Dedifferentiated amniotic fluid mesenchymal stem cell (primary cell): Measurements from ENCODE around the gene EYS.
"Not testable (repeated sequence)": the region's sequence is repeated elsewhere in the genome, so short reads cannot be mapped to it uniquely, and the experiment has no call there.

Source experiments
- DNase-seq: peaks from one replicate; pipeline ENCODE4 v3.0.0-alpha.2; 2016; ENCODE audit errors: extremely low spot score

EYS gene

DNA sequence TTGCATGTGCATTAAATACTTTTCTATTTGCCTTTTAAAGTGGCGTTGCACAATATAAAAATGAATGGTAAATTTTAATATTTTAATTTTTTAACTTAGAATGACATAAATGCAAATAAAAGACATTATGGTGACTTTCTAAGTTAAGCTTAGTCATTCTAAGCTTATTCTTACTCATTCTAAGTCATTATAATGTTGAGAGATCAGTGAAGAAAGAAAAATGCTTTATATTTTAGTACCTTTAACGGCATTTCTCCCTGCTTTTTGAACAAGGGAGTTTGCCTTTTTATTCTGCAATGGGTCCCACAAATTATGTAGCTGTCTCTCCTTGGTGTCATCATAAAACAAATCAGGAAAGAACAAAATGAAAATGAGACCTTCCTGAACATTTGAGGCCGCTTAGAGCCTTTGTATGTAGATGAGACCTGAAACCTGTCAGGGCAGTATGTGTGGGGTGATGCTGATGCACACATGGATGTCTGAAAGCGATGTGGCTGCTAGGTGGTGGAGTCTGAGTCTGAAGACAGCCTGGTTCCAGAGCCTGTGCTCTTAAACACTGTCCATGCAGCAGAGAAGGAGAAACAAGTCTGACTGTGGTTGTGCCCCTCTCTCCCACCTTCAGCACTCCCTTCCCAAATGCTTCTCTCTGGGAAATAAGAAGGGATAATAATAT is 1913.4 kb downstream of the EYS start:
- DNase-seq, result no peak

DNA sequence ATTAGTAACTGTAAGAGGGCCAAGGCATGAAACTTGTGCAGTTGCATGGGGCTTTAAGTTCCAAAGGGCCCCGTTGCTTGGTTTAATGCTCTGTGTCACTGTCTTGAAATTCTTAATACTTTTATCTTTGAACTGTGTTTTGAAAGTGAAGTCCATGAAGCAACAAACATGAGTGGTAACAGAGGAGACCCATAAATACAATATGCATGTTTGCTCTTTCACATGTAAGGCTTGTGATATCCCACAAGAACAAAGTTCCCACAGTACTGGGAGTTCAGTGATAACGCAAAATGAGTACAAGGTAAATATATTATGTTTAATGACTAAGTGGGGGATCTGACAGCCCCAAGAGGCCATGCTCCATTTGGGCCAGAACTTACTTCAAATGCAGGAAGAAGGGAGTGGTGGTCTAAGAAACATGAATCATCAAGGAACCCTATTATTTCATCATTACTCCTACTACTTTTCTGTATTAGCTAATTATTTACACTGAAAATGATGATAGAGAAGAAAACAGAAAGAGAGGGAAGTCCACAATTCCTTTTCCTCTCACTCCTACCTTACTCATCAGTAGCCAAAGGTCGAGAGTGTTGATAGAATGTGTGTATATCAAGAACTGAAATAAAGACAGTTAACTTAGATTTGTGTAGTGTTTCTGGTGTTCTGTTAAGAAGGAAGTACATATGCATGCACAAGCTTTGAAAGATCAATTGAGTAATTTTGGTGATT is 1914.1 kb downstream of the EYS start:
- DNase-seq, result no peak

DNA sequence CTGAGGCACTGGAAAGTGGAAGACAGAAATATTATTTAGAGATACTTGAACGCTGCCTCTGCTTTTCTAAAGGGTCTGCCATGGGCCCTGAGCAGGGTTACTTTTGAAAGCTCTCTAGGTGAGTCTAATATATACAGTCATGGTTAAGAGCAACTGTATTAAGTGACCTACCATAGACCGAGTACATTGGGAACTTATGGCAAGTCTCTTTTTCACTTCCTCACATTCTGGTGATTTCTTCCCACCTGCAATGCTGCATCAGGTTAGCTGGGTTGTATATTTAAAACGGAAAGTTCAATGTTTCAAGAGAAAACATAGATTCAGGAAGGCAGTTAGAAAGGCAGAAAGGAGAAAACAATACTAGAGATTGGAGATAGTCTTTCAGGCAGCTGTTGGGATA is 1916.7 kb downstream of the EYS start:
- DNase-seq, result no peak

DNA sequence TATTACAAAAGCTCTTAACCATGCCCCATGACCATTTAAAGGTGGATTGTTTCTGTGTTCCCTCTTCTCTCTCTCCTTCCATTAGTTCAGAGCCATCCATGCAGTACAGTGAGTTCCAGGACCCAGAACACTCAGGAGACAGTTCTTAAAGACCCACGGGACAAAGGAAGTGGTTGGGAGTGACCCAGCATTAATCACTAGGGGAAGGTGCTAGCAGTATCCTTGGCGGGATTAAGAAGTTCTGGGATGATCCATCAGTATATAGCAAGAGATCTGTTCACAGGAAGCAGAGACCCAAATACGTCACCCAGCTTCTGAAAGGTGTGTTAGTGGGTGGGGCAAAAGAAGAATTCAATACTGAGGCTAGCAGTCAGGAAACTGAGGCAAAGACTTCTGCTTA is 1917.3 kb downstream of the EYS start:
- no peak for DNase-seq

DNA sequence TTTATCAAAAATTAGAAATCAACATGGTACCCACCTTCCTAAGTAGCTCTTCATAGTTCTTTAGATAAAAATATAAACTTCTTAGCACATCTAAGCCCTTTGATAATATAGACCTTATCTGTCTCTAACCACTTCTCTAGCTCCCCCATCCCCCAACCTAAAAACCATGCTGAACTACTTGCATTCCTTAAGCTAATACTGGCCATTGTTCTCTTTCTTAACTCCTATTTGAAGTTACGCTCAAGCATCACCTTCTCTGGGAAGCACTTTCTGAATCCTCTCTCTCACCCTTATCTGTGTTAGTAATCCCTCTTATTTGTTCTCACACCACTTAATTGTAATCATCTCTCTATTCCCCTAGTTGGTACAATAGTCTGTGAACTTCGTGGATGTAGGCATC is 1918.5 kb downstream of the EYS start:
- no peak for DNase-seq

DNA sequence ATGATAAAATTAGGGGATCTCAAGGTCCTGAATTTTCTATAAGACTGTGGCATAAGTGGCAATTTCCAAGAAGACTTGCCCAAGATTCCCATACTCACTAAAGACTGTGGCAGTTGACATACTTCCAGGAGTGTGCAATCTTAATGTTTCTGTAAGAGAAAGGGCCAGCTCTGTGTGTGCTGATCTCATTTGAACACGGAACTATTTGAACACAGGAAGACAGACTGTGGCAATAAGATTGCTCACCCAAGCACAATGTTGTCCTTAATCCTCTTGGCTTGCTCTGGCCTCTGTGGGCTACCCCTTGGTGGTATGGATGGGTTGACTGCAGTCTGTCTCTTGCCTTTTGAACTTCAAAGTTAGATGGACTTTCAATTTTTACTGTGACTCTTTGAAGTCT is 1920.0 kb downstream of the EYS start:
- DNase-seq, result no peak

DNA sequence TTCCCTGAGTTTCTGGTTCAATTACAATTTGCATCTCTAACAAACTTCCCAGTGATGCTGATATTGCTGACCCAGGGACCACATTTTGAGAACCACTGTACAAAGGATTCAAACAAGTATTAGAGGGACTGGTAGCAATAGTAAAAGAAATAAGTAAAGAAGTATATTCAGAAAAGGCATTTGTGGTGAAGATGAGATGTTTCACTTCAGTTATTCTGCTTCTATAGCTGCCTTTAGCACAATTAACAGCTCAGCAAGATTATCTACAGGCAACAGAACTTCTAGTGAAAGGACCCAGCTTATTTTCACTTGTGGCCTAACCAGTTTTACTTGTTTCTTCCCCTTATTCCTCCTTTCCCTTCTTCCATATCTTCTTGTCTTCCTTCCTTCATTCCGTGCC is 1922.0 kb downstream of the EYS start:
- DNase-seq, result no peak

DNA sequence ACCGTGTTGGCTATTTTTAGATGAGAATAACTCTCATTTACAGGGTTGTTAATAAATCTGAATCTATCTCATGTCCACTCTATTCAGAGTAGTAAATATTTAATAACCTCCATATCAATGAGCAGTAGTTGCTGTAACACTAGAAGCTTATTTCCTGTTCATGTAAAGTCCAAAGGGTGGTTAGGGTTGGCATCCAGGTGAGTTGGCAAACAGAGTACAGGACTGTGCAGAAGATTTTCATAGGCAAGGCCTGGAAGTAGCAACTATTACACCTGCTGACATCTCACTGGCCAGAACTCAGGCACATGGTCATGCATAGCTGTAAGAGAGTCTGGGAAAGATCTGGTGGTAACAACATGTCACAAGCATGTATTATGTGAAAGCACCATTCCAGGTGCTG is 1923.9 kb downstream of the EYS start:
- DNase-seq, result no peak

DNA sequence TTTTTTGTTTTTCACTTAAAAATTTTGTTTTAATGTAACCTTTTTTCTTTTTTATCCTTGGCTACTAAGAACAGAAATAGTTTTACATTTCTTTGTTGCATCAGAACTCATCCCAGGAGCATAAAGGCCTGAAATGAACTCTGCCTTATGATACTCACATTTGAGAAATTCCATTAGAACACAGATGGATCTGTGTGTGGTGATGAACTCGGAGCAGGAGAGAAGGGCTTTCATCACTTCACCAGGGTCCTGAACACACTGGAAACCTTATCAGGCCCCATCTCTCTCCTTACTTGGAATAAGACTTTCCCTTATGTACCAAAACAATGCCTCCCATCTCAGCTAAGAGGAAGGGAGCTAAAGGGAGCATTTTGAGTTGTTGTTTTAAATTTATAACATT is 1932.1 kb downstream of the EYS start:
- no peak for DNase-seq

DNA sequence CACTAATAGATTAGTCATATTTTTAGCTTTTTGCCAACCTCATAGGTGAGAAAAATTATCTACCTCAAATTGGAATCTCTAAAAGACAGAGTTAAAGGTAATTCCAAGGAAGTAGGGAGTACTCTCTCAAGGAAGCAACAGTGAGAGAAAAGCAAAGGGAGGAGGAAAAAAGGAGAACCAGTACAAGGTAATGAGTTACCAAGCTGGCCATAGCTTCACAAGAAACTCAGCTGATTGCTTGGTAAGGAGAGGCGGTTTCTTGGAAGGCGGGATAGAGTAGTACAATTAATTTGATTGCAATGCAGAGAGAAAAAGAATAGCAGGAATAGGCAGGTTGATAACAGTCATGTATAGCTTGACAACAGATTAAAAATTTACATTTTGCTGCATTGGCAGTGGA is 1933.8 kb downstream of the EYS start:
- DNase-seq, result no peak

DNA sequence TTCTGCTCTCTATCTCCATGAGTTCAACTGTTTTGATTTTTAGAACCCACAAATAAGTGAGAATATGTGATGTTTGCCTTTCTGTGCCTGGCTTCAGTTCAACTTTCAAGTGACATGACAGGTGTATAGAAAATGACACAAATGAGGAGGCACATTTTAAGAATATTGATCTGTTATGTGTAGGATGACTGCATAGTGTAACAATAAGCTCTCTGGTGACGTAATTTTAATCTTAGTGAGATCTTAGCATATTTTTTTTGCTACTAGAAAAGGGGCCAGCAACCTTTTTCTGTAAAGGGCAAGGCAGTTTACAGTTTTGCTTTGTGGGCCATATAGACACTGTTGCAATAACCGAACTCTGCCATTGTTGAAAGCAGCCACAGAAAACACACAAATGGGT is 1941.2 kb downstream of the EYS start:
- no peak for DNase-seq

DNA sequence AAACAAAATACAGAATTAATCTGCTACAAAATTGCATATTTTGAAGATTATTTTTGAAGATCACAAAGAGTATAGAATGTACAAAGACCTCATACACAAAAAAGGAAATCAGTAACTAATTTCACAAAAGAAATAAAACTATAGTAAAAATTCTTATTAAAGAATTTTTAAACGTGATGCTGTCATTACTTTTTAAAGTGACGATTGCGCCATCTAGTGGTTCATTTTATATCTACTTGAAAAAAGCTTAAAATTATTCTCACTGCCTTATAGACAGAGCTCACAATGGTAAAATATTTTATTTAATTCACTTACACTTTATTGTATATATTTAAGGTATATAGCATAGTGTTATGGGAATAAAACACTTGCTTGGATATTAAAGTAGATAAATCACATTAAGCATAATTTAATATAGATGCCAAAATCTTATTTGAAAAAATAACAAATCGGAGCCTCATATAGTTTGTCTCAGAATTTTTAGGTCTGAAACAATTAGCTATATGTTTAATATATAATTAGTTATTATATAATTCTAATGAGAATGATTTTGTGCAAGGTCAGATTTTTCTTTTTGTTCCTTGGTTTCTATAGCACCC is 1942.6 kb downstream of the EYS start:
- DNase-seq, result peak; percentile 77

DNA sequence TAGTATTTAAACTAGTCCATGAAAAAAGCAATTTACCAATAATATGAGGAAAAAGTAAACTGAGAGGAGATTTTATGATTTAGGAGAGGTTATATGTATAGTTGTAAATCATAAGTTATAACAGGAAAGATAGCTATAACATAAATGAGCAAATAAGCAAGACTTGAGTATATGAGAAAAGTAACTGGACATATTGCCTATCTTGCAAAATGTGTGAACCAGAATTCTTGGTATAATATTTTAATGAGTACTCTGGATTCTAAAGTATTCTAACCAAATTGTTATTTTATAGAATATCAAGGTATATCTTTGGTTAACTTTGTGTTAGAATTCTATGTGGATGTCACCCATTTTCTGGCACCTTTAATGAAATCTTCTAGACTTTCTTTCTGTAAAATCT is 1946.8 kb downstream of the EYS start:
- no peak for DNase-seq

DNA sequence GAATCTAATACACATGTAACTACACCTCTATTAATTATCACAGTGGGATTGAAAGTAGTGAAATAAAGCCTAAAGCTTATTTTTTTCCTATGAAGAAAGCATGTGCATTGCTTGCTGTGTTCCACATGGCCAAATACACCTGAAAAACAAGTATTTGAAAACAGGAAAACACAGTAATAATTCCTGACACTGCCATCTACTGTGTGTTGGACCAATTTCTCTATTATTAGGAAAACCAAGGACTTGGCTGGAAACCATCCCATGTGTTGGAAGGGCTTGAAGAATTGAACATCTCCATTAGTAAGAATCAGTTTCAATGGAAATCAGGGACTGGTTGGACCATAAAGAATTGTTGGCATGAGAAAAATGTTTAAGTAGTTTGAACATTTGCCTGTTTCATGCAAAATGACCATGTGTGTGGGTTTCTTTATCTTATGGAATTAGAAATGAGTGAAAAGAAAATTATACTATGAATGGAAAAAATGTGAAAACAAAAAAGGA is 1947.4 kb downstream of the EYS start:
- DNase-seq, result no peak

DNA sequence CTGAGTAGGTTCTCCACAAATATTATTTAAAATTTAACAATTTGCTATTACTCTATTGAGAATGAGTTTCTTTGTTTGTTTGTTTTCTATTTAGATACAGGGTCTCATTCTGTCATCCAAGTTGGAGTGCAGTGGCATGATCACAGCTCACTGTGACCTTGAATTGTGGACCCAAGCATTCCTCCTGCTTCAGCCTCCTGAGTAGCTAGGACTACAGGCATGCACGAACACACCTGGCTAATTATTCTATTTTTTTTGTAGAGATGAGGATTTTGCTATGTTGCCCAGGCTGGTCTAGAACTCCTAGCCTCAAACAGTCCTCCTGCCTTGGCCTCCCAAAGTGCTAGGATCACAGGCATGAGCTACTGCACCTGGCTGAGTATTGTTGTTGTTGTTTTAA is 1949.2 kb downstream of the EYS start:
- DNase-seq, result no peak

DNA sequence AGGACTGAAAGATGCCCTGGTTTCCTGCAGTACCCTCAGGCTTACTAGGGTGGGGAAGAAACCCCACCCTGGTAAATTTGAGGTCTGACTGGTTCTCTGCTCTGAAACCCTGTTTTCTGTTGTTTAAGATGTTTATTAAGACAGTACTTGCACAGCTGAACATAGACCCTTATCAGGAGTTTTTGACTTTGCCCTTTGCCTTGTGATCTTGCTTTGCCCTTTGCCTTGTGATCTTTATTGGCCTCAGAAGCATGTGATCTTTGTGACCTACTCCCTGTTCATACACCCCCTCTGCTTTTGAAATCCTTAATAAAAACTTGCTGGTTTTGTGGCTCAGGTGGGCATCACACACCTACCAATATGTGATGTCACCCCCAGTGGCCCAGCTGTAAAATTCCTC is 1949.8 kb downstream of the EYS start:
- not testable (repeated sequence) for DNase-seq

DNA sequence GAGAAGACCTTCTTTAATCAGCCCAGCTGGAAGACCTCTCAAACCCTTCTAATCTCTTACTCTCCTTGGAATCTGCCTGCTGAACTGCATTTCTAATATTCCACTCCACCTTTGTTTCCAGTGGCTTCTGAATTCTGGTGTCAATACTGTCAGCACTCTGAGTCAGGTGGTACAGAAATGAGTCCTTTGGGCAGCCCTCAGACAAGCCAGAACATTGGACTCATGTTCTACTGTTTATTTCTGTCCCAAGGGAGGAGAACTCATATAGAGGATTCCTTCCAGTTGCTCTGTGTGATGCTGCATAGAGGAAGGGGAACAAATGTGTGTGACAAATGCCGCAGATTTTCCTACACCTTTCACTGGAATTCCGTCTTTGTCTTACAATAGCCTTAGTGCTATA is 1956.6 kb downstream of the EYS start:
- no peak for DNase-seq

DNA sequence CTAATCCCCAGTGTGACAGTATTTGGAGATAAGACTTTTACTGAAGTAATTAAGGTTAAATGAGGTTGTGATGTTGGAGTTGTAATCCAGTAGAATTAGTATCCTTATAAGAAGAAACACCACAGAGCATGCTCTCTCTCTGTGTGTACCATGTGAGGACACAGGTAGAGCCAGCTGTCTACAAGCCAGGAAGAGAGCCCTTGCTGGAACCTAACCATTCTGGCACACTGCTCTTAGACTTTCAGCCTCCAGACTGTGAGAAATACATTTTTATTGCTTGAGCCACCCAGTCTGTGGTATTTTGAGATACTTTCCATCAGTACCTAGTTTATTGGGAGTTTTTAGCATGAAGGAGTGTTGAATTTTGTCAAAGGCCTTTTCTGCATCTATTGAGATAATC is 1961.2 kb downstream of the EYS start:
- DNase-seq, result no peak

DNA sequence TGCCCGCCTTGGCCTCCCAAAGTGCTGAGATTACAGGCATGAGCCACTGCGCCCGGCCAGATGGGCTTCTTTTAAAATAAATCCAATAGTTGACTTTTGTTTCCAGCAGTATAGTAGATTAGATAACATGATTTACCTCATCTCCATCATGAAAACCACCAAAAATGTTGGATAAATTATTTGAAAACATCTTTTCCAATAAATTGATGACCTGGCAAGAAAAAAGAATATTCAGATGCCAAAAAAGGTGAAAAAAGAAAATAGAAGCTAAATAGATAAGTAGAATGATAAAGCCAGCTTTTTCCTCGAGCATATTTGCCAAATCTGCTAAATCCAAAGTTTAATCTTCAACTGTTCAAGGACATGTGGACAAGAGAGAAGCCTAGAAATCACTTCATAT is 1962.2 kb downstream of the EYS start:
- DNase-seq, result no peak

DNA sequence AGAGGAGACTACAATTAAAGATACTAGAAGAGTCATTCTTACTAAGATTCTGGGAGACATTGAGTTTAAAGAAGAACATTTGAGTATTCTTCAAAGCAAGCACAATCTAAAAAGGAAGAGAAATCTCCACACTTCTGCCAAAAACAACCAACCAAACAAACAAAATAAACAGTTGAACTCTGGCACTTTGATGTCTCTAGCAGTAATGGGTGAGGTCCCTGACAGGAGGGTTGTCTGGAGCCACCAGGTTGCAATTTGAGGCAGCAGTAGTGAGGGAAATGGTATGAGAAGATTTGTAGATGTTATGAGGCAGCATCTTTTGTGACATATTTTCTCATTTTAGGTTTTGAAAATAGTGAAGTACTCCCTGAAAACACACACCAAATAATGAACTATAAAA is 1963.3 kb downstream of the EYS start:
- DNase-seq, result no peak

DNA sequence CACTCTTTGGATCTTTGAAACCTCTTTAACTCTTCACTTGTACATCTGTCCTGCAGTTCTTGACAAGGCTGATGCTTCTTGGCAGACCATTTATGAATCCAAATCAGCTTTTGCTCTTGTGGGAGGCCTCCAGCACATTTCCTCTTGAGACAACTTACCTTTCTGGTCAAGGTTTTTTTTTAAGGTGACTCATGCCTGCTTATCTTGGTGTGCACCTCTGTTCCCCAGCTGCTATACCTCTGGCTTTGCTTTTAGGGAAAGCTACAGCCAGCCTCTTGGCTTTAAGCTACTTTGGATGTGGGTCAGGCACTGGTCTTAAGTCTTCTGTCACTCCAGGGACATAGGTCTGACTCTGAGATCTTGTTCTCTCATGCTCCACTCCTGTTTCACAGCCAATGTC is 1965.0 kb downstream of the EYS start:
- DNase-seq, result no peak

DNA sequence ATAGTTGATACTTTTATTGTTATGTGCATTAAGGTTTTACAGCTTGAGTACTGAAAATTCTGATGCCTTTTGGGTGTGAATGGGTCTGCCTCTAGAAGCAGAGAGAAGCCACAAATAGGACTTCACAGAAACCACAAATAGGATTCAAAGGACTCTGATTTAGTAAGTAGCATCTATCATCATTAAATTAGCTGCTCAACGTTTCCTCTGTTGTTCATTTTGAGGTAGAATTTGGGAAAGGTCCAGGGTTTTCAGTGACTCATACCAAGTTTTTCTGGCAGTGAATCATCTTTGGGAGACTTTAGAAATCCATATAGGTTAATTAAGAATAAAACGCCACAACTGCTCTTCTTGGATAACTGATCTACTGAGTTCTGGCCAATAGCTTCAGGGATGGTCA is 1966.3 kb downstream of the EYS start:
- peak; percentile 32 for DNase-seq

DNA sequence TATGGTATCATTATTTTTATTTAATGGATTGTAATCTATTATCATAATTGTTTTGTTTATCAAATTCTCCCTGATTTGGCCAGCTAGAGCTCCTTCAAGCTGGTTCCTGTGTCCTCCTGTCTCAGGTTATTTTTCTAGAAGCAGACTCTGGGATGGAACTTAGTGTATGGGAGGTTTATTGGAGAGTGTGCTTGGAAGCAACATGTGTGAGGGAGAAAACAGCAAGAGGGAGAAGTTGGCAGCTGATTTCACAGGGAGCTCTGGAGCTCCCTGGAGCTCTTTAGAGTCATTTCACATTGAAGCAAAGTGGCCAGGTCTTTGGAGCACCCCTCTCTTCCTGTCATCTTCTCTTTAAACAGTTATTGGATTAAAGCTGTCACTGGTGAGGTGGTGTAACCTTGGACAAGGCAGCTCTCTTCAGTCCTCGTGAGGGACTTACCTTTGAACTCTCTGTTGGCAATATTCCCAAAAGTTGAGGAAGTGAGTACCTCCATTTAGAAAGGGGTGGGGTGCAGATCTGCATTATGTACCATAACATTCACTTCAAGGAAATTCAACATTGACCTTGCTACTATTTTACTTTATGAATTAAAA is 1967.8 kb downstream of the EYS start:
- DNase-seq, result no peak
